ENCODE results near the gene IGFBP5. TPM values are rescaled to one million over a fixed set of nuclear protein-coding genes. Genes with fewer than 3 reads are reported as not detected.

The IGFBP5 gene
- total RNA-seq, 1 experiment from 2014 or later: 3.9 TPM

- intact Hi-C loops (cut with micrococcal nuclease): loop anchor here (1.0 to 10.0 kb wide), 4 partner anchors 147 to 632 kb away; no protein-coding TSS in a partner anchor
- Histone ChIP-seq H3K36me3 (ENCODE audit: control insufficient read depth in 1 of 2, insufficient read depth in 2 of 2, low read length in 2 of 2) (peaks cover 0 to 6% of the 10 kb centered on the region in 2 experiments; a peak in 1 of 4 replicates), H4K20me1 (ENCODE audit: insufficient read depth) (no peaks in the 10 kb centered on the region), H3K4me3 (replicated peaks in 1 of 2; ENCODE audit: low read depth in 1 of 2, low read length in 2 of 2) (no peak overlapping the region), H3K27me3 (ENCODE audit: insufficient read depth, low read length) (no peaks in the 10 kb centered on the region), H3K4me1 (ENCODE audit: control insufficient read depth in 1 of 2, insufficient read depth in 2 of 2, low read length in 2 of 2) (no peaks in the 10 kb centered on the region), H3K27ac (ENCODE audit: low read depth, low read length) (no peak overlapping the region), H3K9ac (ENCODE audit: low read length) (no peak overlapping the region), H3K4me2 (ENCODE audit: low read length) (no peak overlapping the region), H2AFZ (ENCODE audit: low read depth, low read length, poor library complexity, severe bottlenecking) (no peak overlapping the region), H3K9me2 (ENCODE audit: insufficient read depth) (no peaks in the 10 kb centered on the region), H3K9me3 (ENCODE audit: control insufficient read depth in 1 of 2, insufficient read depth in 1 of 2, low read depth in 1 of 2, low read length in 2 of 2) (no peaks in the 10 kb centered on the region), H3K79me2 (ENCODE audit: insufficient read depth, low read length) (no peaks in the 10 kb centered on the region)
- POLR2A ChIA-PET: interaction anchor here (1.1 kb wide), 1 partner anchor 168 kb away, joined by 3 read pairs; the partner anchor contains the start of gene RPL37A
- DNase-seq (ENCODE audit: low read depth, low spot score) (peak; percentile 55), ATAC-seq (peak; percentile 92)
- RAD21 ChIA-PET (ENCODE audit: low non-redundant PET in 1 of 2, low total read pairs in 2 of 2, uncharacterized antibody in 2 of 2, unreplicated experiment in 2 of 2): interaction anchor here (0.7 to 2.7 kb wide), 4 partner anchors 147 to 1435 kb away, joined by 3 to 10 read pairs (median 7); no protein-coding TSS in a partner anchor
- CTCF ChIA-PET: interaction anchor here (0.6 to 10.4 kb wide), 5 partner anchors 143 to 633 kb away, joined by 3 to 142 read pairs (median 3); no protein-coding TSS in a partner anchor
- no TSS peak for BruUV-seq (replicated peaks)
- TF ChIP-seq ELF1 (IDR thresholded peaks at IDR 0.05; ENCODE audit: borderline replicate concordance, low read depth) (no peak), ZNF274 (IDR thresholded peaks at IDR 0.05; ENCODE audit: low read depth, low read length) (no peak), ZFX (IDR thresholded peaks at IDR 0.05) (no peak), SIN3A (IDR thresholded peaks at IDR 0.05; ENCODE audit: low read depth) (no peak), POLR2AphosphoS5 (IDR thresholded peaks at IDR 0.05; ENCODE audit: low read depth, low read length) (no peak), SP1 (IDR thresholded peaks at IDR 0.05; ENCODE audit: low read depth) (no peak), POLR2A (IDR thresholded peaks at IDR 0.05; ENCODE audit: borderline replicate concordance, extremely low read depth, insufficient read depth, insufficient read length) (no peak), CEBPB (IDR thresholded peaks at IDR 0.05; ENCODE audit: low read depth) (no peak), YY1 (IDR thresholded peaks at IDR 0.05; ENCODE audit: extremely low read depth, insufficient replicate concordance, low read depth, low read length) (peak; percentile 50), FOSL1 (IDR thresholded peaks at IDR 0.05; ENCODE audit: low read depth) (no peak), SRF (IDR thresholded peaks at IDR 0.05; ENCODE audit: low read depth) (no peak), RAD21 (IDR thresholded peaks at IDR 0.05; ENCODE audit: low read depth) (peak; percentile 98), EZH2 (IDR thresholded peaks at IDR 0.05) (no peak), ATF3 (IDR thresholded peaks at IDR 0.05) (no peak), TCF7L2 (IDR thresholded peaks at IDR 0.05; ENCODE audit: borderline replicate concordance, extremely low read depth, insufficient read depth, insufficient read length) (peak; percentile 27), ZBTB33 (IDR thresholded peaks at IDR 0.05; ENCODE audit: extremely low read depth, insufficient replicate concordance, low read length) (no peak)
- TF ChIP-seq, protein P1, sequence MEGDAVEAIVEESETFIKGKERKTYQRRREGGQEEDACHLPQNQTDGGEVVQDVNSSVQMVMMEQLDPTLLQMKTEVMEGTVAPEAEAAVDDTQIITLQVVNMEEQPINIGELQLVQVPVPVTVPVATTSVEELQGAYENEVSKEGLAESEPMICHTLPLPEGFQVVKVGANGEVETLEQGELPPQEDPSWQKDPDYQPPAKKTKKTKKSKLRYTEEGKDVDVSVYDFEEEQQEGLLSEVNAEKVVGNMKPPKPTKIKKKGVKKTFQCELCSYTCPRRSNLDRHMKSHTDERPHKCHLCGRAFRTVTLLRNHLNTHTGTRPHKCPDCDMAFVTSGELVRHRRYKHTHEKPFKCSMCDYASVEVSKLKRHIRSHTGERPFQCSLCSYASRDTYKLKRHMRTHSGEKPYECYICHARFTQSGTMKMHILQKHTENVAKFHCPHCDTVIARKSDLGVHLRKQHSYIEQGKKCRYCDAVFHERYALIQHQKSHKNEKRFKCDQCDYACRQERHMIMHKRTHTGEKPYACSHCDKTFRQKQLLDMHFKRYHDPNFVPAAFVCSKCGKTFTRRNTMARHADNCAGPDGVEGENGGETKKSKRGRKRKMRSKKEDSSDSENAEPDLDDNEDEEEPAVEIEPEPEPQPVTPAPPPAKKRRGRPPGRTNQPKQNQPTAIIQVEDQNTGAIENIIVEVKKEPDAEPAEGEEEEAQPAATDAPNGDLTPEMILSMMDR (IDR thresholded peaks at IDR 0.05 in 2 of 3, conservative IDR thresholded peaks at IDR 0.05 in 1 of 3; ENCODE audit: borderline replicate concordance in 1 of 3, insufficient read depth in 1 of 3, low read depth in 2 of 3, low read length in 2 of 3): peak; percentile 92 to 99 (median 98)
- TF ChIP-seq, protein P2, sequence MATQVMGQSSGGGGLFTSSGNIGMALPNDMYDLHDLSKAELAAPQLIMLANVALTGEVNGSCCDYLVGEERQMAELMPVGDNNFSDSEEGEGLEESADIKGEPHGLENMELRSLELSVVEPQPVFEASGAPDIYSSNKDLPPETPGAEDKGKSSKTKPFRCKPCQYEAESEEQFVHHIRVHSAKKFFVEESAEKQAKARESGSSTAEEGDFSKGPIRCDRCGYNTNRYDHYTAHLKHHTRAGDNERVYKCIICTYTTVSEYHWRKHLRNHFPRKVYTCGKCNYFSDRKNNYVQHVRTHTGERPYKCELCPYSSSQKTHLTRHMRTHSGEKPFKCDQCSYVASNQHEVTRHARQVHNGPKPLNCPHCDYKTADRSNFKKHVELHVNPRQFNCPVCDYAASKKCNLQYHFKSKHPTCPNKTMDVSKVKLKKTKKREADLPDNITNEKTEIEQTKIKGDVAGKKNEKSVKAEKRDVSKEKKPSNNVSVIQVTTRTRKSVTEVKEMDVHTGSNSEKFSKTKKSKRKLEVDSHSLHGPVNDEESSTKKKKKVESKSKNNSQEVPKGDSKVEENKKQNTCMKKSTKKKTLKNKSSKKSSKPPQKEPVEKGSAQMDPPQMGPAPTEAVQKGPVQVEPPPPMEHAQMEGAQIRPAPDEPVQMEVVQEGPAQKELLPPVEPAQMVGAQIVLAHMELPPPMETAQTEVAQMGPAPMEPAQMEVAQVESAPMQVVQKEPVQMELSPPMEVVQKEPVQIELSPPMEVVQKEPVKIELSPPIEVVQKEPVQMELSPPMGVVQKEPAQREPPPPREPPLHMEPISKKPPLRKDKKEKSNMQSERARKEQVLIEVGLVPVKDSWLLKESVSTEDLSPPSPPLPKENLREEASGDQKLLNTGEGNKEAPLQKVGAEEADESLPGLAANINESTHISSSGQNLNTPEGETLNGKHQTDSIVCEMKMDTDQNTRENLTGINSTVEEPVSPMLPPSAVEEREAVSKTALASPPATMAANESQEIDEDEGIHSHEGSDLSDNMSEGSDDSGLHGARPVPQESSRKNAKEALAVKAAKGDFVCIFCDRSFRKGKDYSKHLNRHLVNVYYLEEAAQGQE (IDR thresholded peaks at IDR 0.05; ENCODE audit: low read depth): no peak
Observed at GRCh38 chr2:216666461-216667233, 28.7 kb downstream of the IGFBP5 start.
